ENCODE results near the gene STK32B.

DNA sequence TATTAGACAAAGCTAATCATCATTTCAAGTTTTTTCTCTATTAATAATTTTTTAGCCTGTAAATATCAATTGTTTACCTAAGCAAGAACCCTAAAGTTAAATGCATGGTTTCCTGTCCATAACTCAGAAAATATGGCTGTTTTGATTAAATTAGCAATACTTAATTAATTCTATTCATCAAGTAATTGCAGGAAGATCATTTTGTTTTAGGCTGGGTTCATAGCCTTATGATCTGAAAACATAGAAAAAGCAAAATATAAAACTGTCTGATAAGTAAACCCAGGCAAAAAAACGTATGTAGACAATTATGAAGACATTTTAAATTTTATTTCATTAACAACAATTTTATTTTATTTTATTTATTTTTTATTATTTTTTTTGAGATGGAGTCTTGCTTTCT lies 438.0 kb downstream of the STK32B start:
- TF ChIP-seq, protein P1, sequence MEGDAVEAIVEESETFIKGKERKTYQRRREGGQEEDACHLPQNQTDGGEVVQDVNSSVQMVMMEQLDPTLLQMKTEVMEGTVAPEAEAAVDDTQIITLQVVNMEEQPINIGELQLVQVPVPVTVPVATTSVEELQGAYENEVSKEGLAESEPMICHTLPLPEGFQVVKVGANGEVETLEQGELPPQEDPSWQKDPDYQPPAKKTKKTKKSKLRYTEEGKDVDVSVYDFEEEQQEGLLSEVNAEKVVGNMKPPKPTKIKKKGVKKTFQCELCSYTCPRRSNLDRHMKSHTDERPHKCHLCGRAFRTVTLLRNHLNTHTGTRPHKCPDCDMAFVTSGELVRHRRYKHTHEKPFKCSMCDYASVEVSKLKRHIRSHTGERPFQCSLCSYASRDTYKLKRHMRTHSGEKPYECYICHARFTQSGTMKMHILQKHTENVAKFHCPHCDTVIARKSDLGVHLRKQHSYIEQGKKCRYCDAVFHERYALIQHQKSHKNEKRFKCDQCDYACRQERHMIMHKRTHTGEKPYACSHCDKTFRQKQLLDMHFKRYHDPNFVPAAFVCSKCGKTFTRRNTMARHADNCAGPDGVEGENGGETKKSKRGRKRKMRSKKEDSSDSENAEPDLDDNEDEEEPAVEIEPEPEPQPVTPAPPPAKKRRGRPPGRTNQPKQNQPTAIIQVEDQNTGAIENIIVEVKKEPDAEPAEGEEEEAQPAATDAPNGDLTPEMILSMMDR (IDR thresholded peaks at IDR 0.05 in 4 of 5, conservative IDR thresholded peaks at IDR 0.05 in 1 of 5): no peak
- TF ChIP-seq POLR2A (IDR thresholded peaks at IDR 0.05): no peak

Data from gastrocnemius medialis (tissue), 4 donors.